Mesenchymal stem cell (in vitro differentiated cells and primary cell): Measurements from ENCODE around the gene UQCR11.

Experiments used
- DNase-seq: peaks from one replicate; pipeline ENCODE4 v3.0.0-alpha.2; 2013
- H2AFZ ChIP-seq: one replicate; pipeline ENCODE4 v1.6.1; 2013; ENCODE audit warnings: low read depth, mild to moderate bottlenecking, control low read depth, inconsistent platforms, low read length, moderate library complexity
- H2AK5ac ChIP-seq: 2 replicates; pipeline ENCODE4 v1.6.1; 2013; ENCODE audit warnings: low read length, moderate library complexity, mild to moderate bottlenecking, inconsistent platforms; ENCODE audit not compliant: severe bottlenecking
- H2BK120ac ChIP-seq: one replicate; pipeline ENCODE4 v1.6.1; 2013; ENCODE audit warnings: low read depth, mild to moderate bottlenecking, inconsistent platforms, low read length, moderate library complexity
- H2BK12ac ChIP-seq, 2 experiments: one replicate each; pipeline ENCODE4 v1.6.1; 2013; ENCODE audit warnings: inconsistent platforms in 2 of 2, low read length in 2 of 2, mild to moderate bottlenecking in 2 of 2, moderate library complexity in 2 of 2, control low read depth in 1 of 2
- H2BK15ac ChIP-seq: one replicate; pipeline ENCODE4 v1.6.1; 2013; ENCODE audit warnings: mild to moderate bottlenecking, low read depth, inconsistent platforms; ENCODE audit not compliant: poor library complexity, severe bottlenecking
- H2BK5ac ChIP-seq: 2 replicates; pipeline ENCODE4 v1.6.1; 2013; ENCODE audit warnings: low read depth, mild to moderate bottlenecking, low read length, control low read depth, inconsistent platforms; ENCODE audit not compliant: poor library complexity, severe bottlenecking
- H3K14ac ChIP-seq, 2 experiments: one replicate each; pipeline ENCODE4 v1.6.1; 2013; ENCODE audit warnings: inconsistent platforms in 2 of 2, low read length in 2 of 2, control low read depth in 1 of 2, mild to moderate bottlenecking in 1 of 2, moderate library complexity in 1 of 2
- H3K18ac ChIP-seq, 2 experiments: one replicate each; pipeline ENCODE4 v1.6.1; 2013; ENCODE audit warnings: inconsistent platforms in 2 of 2, low read length in 2 of 2, control low read depth in 1 of 2, low read depth in 1 of 2, mild to moderate bottlenecking in 1 of 2
- H3K23ac ChIP-seq, 2 experiments: one replicate each; pipeline ENCODE4 v1.6.1; 2013; ENCODE audit warnings: inconsistent platforms in 2 of 2, low read length in 2 of 2, mild to moderate bottlenecking in 2 of 2, moderate library complexity in 2 of 2, control low read depth in 1 of 2
- H3K27ac ChIP-seq: 2 replicates; pipeline ENCODE4 v1.5.1; 2013; ENCODE audit warnings: mild to moderate bottlenecking, moderate library complexity, low read length, control low read depth, inconsistent platforms; ENCODE audit not compliant: poor library complexity, severe bottlenecking
- H3K27me3 ChIP-seq, 2 experiments: 2 replicates each; pipeline versions ENCODE4 v1.6.1 to v1.7.0; 2013; ENCODE audit warnings: low read length in 2 of 2, mild to moderate bottlenecking in 2 of 2, moderate library complexity in 2 of 2, control low read depth in 1 of 2, inconsistent platforms in 1 of 2; ENCODE audit not compliant: control insufficient read depth in 1 of 2, insufficient read depth in 1 of 2
- H3K36me3 ChIP-seq, 2 experiments: 2 replicates each; pipeline versions ENCODE4 v1.6.1 to v1.7.0; 2013; ENCODE audit warnings: low read length in 2 of 2, control low read depth in 1 of 2, inconsistent platforms in 1 of 2, low read depth in 1 of 2, mild to moderate bottlenecking in 1 of 2; ENCODE audit not compliant: insufficient read depth in 2 of 2, control insufficient read depth in 1 of 2
- H3K4ac ChIP-seq, 2 experiments: one replicate each; pipeline ENCODE4 v1.6.1; 2013; ENCODE audit warnings: inconsistent platforms in 2 of 2, low read length in 2 of 2, mild to moderate bottlenecking in 2 of 2, moderate library complexity in 2 of 2, control low read depth in 1 of 2, low read depth in 1 of 2
- H3K4me1 ChIP-seq: 2 replicates; pipeline ENCODE4 v1.6.1; 2013; ENCODE audit warnings: low read depth, low read length, control low read depth; ENCODE audit not compliant: control insufficient read depth, insufficient read depth
- H3K4me2 ChIP-seq: 2 replicates; pipeline ENCODE4 v1.6.1; 2013; ENCODE audit warnings: low read length, mild to moderate bottlenecking, inconsistent platforms; ENCODE audit not compliant: poor library complexity, severe bottlenecking
- H3K4me3 ChIP-seq, 2 experiments: 2 replicates each; pipeline versions ENCODE4 v1.5.1 to v1.7.0; 2013; ENCODE audit warnings: low read length in 2 of 2, mild to moderate bottlenecking in 2 of 2, control low read depth in 1 of 2, low read depth in 1 of 2; ENCODE audit not compliant: insufficient read depth in 1 of 2
- H3K79me1 ChIP-seq: replicated peaks from 2 replicates; pipeline ENCODE4 v1.6.1; 2013; ENCODE audit warnings: mild to moderate bottlenecking, control low read depth, low read length, inconsistent platforms; ENCODE audit not compliant: poor library complexity, severe bottlenecking
- H3K9ac ChIP-seq: 2 replicates; pipeline ENCODE4 v1.7.0; 2013; ENCODE audit warnings: mild to moderate bottlenecking, low read length, moderate library complexity
- H3K9me3 ChIP-seq: 2 replicates; pipeline ENCODE4 v1.7.0; 2013; ENCODE audit warnings: mild to moderate bottlenecking, low read length; ENCODE audit not compliant: control insufficient read depth
- H4K8ac ChIP-seq: one replicate; pipeline ENCODE4 v1.6.1; 2013; ENCODE audit warnings: inconsistent platforms, mild to moderate bottlenecking, low read length, moderate library complexity
- H4K91ac ChIP-seq: one replicate; pipeline ENCODE4 v1.6.1; 2013; ENCODE audit warnings: mild to moderate bottlenecking, low read length, inconsistent platforms
- WGBS: methylation state at CpG from one replicate; pipeline ENCODE4 v1.1.7; 2013; ENCODE audit warnings: mixed read lengths; 5-methylcytosine and 5-hydroxymethylcytosine counted together

UQCR11 gene

GRCh38 chr19:1611353-1611752 is 6.1 kb upstream of the UQCR11 start:
- Histone ChIP-seq H3K4me2 (no peak overlapping the region), H3K36me3 (peaks cover 54 to 69% of the 10 kb centered on the region in 2 experiments), H3K4me1 (peaks cover 15% of the 10 kb centered on the region), H2BK12ac (no peak overlapping the region), H2BK5ac (no peak overlapping the region), H2BK15ac (no peak overlapping the region), H3K79me1 (peaks cover 28% of the 10 kb centered on the region), H3K9ac (no peak overlapping the region), H3K27me3 (no peaks in the 10 kb centered on the region), H3K14ac (no peak overlapping the region), H3K4ac (no peak overlapping the region), H4K91ac (no peak overlapping the region), H3K18ac (no peak overlapping the region), H3K9me3 (no peaks in the 10 kb centered on the region), H3K4me3 (no peak overlapping the region), H2AFZ (no peak overlapping the region), H2BK120ac (no peak overlapping the region), H3K27ac (no peak overlapping the region), H2AK5ac (no peak overlapping the region), H4K8ac (no peak overlapping the region), H3K23ac (no peak overlapping the region)
- DNase-seq = no peak
- over 99% methylated on average over 12 of the region's 15 CpGs for WGBS

- Histone ChIP-seq H2BK120ac (no peak overlapping the region), H2AK5ac (no peak overlapping the region), H3K4me3 (no peak overlapping the region), H3K36me3 (peaks cover 51 to 66% of the 10 kb centered on the region in 2 experiments), H3K9me3 (no peaks in the 10 kb centered on the region), H3K27me3 (no peaks in the 10 kb centered on the region), H3K9ac (no peak overlapping the region), H2AFZ (no peak overlapping the region), H2BK12ac (no peak overlapping the region), H2BK15ac (no peak overlapping the region), H3K14ac (no peak overlapping the region), H3K23ac (no peak overlapping the region), H3K27ac (no peak overlapping the region), H3K4ac (no peak overlapping the region), H3K18ac (no peak overlapping the region), H3K79me1 (peaks cover 26% of the 10 kb centered on the region), H4K8ac (peak overlapping the region; percentile 14), H3K4me2 (no peak overlapping the region), H3K4me1 (peaks cover 20% of the 10 kb centered on the region), H2BK5ac (no peak overlapping the region), H4K91ac (no peak overlapping the region)
- DNase-seq = no peak
- 96% methylated on average over 11 of the region's 11 CpGs for WGBS
Observed at GRCh38 chr19:1610579-1610978, 5.3 kb upstream of the UQCR11 start.

- Histone ChIP-seq H2AFZ (no peak overlapping the region), H2BK120ac (no peak overlapping the region), H4K8ac (peak overlapping the region; percentile 14), H3K36me3 (peaks cover 45 to 59% of the 10 kb centered on the region in 2 experiments), H3K79me1 (peaks cover 22% of the 10 kb centered on the region), H2BK5ac (no peak overlapping the region), H3K4ac (no peak overlapping the region), H3K4me2 (no peak overlapping the region), H3K4me3 (no peak overlapping the region), H3K14ac (no peak overlapping the region), H3K18ac (no peak overlapping the region), H4K91ac (no peak overlapping the region), H3K9me3 (no peaks in the 10 kb centered on the region), H2BK15ac (no peak overlapping the region), H2BK12ac (no peak overlapping the region), H3K9ac (no peak overlapping the region), H3K23ac (no peak overlapping the region), H3K27me3 (no peaks in the 10 kb centered on the region), H3K27ac (no peak overlapping the region), H3K4me1 (peaks cover 20% of the 10 kb centered on the region), H2AK5ac (no peak overlapping the region)
- DNase-seq = no peak
- 93% methylated on average over 16 of the region's 16 CpGs for WGBS
Observed at GRCh38 chr19:1609680-1610474, 4.6 kb upstream of the UQCR11 start.

- Histone ChIP-seq H3K9me3 (no peaks in the 10 kb centered on the region), H2AK5ac (no peak overlapping the region), H3K4me2 (no peak overlapping the region), H3K23ac (no peak overlapping the region), H2BK120ac (no peak overlapping the region), H2BK5ac (no peak overlapping the region), H3K9ac (no peak overlapping the region), H3K18ac (no peak overlapping the region), H3K14ac (no peak overlapping the region), H2BK12ac (no peak overlapping the region), H2BK15ac (no peak overlapping the region), H3K4me3 (no peak overlapping the region), H3K79me1 (peaks cover 15% of the 10 kb centered on the region), H4K8ac (no peak overlapping the region), H3K27ac (no peak overlapping the region), H3K4me1 (peaks cover 24% of the 10 kb centered on the region), H2AFZ (no peak overlapping the region), H3K4ac (no peak overlapping the region), H4K91ac (no peak overlapping the region), H3K36me3 (peaks cover 38 to 51% of the 10 kb centered on the region in 2 experiments), H3K27me3 (no peaks in the 10 kb centered on the region)
- WGBS = 86% methylated on average over 10 of the region's 10 CpGs
- DNase-seq = no peak
Observed at GRCh38 chr19:1609103-1609396, 3.8 kb upstream of the UQCR11 start.
